ENCODE data around the gene RARRES2.

The RARRES2 gene

DNA sequence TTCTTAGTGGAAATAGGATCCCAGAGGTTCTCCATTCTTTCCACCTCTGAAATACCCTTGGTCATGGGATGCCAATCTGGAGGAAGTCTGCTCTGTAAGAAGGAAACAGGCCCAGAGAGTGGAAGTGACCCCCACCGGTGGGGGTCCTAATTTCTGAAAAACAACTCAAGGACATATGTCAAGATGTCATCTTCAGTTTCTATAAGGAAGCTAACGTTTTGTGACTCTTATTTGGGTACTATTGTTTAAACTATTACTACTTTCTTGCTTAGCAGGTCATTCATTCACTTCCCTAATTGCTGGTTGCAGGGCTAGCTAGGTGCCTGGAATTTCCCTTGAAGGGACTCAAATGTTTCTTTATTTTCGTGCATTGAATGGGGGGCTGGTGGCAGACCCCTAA is 35.8 kb upstream of the RARRES2 start:
- no peak for DNase-seq

DNA sequence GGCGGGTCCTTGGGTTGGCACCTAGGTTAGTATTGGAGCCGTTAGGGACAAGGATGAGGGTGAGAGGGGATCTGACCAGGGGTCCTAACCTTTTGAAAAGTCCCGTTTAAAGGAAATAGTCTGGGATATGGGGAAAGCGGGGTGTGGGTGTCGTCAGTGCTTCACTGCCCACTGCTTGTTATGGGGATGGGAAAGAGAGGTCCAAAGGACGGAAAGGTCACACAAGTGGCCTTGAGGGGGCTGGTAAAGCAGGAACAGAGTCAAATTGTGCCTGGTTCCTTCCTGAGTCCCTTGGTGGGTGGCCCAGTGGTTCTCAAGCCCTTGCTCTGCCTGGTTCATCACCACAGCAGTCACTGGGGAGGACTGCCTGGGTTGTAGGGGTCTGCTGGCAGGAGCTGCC is 35.1 kb upstream of the RARRES2 start:
- no peak for DNase-seq

DNA sequence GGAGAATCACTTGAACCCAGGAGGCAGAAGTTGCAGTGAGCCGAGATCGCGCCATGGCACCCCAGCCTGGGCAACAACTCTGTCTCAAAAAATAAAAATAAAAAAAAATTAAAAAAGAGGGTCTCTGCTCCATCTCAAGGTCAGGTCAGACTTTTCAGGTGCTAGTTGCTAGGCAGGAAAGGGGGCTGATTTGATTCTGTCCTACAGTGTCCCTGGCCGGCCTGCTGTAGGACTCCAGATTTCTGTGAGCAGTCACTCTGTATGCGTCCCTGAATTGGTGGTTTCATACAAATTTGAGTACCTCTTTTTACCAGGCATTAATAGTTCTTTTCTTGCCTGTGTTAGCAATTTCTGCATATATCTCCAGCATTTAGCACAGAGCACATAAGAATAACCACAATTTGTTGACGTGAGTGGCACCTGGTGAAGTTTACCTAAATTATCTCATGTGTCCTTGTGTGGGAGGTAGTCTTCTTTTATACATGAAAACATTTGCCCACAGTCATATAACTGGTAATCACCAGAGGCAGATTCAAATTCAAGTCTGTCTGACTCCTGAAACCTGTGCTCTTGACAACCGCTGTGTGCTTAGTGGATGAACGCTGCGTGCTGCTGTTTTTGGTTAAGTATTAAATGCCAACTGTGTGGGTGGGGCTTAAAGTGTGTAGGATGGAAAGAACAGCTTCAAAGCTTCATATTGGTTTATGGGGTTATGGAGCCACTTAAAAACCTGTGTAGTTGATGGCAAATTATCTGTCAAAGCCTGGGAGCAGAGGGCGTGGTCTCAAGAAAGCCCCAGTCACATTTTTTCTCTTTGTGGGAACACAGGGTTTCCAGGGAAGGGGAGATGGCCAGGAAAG is 34.5 kb upstream of the RARRES2 start:
- peak in 8 of 56 donors; percentile 15 to 48 (median 38) for DNase-seq

DNA sequence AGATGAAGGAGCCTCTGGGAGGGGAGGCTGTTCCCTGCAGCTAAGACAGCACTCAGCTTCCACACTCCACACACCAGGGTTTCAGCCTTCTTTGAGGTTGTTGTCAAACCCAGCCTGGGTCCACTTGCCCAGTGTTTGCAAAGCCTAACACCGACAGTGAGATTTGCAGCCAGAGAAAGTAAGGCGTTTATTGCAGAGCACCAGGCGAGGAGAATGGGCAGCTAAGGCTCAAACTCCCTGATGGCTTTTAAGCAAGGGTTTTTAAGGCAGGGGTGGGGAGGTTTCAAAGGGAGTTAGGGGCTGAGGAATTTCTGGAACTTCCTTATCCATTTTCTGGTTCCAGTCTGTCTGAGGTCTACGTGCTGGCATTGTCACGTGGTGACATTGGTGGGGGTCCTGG is 33.0 kb upstream of the RARRES2 start:
- DNase-seq, result no peak

DNA sequence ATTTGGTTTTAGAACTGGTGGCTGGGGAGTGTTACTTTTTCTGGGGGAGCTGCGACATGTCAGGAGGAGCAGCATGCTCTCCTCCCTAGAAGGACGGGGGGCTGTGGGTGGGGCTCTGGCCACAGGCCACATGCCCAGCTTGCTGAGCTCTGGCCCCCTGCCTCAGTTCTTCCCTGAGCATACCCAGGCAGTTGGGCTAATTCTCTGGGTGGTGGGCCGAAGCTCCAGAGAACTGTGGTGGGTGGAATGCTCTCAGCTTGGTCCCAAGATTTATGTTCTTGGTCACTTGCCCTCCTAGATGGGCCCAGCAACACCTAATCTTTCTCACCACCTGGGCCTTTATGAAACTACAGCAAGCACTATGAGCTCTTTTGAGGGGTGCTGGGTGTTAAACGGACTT is 32.6 kb upstream of the RARRES2 start:
- no peak for DNase-seq

DNA sequence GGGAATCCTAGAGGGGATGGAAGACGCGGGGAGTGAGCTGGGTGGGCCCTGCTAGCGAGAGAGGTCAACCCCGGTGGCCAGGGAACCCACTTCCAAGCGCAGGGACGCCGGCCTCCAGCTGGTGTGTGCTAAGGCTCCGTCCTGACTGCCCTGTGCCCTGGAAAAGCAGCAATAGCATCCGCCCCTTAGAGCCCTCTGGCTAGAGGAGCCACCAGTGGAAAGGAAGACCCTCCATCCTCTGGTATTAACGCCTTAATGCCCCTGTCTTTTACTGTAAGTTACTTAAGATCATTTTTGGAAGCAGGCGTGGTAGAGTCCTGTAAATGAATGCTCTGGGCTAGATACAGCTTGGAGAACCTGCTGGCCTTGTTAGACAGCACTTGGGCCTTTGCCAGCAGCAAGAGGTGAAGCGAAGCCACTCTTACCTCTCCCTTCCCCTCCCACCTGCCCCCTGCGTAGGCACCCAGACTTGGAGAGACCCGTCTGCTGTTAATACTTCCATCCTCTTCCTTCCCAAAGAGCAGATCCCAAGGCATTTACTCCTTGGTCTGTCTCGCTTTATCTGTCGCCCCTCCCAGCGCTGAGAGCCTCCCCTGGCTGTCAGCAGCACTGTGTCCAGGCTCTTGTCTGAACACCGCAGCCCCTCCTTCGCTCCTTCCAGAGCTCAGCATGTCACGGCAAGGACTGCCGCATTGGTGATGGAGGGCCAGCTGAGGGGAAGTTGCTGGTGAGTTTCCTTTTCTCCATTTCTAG is 31.8 kb upstream of the RARRES2 start:
- DNase-seq, result no peak

DNA sequence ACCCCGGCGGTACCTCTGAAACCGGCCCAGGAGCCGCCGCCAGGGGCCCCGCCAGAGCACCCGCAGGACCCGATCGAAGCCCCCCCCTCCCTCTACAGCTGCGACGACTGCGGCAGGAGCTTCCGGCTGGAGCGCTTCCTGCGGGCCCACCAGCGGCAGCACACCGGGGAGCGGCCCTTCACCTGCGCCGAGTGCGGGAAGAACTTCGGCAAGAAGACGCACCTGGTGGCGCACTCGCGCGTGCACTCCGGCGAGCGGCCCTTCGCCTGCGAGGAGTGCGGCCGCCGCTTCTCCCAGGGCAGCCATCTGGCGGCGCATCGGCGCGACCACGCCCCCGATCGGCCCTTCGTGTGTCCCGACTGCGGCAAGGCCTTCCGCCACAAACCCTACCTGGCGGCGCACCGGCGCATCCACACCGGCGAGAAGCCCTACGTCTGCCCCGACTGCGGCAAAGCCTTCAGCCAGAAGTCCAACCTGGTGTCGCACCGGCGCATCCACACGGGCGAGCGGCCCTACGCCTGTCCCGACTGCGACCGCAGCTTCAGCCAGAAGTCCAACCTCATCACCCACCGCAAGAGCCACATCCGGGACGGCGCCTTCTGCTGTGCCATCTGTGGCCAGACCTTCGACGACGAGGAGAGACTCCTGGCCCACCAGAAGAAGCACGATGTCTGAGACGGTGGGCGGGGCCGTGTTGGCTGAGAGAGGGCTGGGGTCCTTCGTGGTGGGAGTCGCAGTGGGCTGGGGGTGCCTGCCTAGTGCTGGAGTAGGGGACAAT is 31.0 kb upstream of the RARRES2 start:
- DNase-seq, result no peak

DNA sequence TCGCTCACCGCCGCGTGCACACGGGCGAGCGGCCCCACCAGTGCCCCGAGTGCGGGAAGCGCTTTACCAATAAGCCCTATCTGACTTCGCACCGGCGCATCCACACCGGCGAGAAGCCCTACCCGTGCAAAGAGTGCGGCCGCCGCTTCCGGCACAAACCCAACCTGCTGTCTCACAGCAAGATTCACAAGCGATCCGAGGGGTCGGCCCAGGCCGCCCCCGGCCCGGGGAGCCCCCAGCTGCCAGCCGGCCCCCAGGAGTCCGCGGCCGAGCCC is 30.5 kb upstream of the RARRES2 start:
- DNase-seq, result no peak

DNA sequence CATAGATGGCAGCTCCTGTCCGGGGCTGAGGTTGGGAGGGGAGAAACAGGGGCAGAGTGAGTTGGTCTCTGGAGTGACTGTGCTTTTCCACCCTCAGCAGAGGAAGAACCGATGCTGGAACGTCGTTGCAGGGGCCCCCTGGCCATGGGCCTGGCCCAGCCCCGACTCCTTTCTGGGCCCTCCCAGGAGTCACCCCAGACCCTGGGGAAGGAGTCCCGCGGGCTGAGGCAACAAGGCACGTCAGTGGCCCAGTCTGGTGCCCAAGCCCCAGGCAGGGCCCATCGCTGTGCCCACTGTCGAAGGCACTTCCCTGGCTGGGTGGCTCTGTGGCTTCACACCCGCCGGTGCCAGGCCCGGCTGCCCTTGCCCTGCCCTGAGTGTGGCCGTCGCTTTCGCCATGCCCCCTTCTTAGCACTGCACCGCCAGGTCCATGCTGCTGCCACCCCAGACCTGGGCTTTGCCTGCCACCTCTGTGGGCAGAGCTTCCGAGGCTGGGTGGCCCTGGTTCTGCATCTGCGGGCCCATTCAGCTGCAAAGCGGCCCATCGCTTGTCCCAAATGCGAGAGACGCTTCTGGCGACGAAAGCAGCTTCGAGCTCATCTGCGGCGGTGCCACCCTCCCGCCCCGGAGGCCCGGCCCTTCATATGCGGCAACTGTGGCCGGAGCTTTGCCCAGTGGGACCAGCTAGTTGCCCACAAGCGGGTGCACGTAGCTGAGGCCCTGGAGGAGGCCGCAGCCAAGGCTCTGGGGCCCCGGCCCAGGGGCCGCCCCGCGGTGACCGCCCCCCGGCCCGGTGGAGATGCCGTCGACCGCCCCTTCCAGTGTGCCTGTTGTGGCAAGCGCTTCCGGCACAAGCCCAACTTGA is 29.9 kb upstream of the RARRES2 start:
- DNase-seq, result no peak

DNA sequence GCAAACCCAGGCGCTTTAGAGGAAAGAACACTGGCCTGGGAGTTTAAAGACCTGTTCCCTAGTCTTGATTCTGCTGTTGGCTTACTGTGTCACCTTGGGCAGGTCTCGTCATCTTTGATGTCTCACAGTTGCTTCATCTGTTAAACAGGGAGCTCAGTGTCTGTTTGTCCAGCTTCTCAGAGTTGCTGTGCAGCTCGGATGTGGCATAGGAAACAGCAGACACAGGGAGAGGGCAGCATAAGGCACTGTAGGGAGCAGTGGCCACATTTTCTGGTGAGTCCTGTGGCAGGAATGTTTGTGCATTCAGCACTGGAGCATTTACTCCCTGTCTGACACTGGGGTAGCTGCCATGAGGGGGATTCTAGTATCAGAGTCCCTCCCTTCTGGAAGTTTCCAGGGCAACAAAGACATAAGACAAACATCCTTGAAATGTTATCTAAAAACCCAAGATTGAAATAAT is 29.2 kb upstream of the RARRES2 start:
- no peak for DNase-seq

DNA sequence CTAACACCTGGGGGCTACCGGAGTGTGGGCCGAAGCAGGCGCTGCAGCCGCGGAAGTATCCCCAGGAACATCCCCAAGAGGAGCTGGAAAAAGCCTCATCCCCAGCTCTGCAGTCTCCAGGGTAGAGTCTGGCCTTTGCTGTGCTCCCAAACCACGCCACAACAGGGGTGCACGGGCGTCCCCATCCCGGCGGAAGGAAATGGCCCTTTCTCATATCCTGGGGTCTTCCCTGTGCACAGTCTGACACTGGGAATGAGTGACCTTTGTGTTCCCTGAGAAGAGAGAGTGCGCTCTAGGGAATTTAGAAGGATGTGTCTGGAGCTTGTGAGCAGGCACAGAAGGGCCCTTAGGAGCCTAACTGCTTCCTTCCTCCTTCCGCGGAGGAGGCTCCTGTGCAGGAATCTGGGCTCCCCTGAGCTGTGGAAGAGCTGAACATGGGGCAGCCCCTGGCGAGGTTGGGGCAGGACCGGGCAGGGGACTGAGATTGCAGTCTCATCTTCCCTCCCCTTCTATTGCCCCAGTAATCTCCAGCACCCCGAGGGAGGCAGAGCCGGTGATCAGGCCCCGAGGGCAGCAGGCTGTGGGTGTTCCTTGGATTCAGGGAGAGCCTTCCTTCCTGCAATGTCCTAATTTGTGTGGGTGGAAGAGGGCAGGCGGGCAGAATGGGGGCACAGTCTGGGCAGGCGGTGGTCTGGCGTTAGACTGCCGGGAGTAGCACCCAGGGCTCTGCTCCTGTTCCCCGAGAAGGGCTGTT is 28.5 kb upstream of the RARRES2 start:
- DNase-seq, result peak in 1 of 56 donors; percentile 36

DNA sequence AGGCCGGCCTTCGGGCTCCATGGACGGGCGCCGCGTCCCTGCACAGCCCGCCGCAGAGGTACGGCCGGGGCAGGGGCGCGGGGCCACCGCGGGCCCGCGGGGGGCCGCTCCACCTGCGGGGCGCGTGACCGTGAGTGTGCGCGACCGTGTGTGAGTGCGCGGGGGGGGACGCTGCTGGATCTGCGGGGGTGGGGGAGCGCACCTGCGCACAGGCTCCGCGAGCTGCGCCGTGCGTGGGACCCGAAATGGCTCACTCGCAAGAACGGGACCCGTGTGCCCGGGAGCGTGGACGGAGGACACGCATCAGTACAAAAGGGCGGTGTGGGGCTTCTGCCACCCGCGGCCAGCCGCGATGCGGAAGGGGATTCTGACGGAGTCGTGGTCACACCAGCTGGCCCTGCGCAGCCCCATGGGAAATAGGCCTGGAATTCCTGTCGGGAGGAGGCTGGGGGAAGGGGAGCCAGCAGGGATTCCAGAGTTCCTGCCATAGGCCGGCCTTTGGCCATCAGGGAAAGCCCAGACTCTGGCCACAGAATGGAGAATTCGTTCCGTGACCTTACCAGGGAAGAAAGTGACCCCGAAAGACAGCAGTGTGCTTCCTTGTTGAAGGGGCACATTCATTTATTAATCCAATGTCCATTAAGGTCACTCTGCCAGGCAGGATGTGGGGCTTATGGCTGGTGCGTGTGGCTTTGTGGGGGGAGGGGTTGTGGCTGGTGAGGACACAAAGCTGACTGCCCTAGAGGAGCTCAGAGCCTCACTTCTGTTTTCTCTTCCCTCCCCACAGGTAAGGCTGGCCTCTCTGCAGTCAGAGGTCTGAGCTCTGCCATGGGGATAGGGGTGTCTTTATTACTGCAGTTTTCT is 27.7 kb upstream of the RARRES2 start:
- peak in 44 of 56 donors; percentile 22 to 87 (median 74) for DNase-seq

DNA sequence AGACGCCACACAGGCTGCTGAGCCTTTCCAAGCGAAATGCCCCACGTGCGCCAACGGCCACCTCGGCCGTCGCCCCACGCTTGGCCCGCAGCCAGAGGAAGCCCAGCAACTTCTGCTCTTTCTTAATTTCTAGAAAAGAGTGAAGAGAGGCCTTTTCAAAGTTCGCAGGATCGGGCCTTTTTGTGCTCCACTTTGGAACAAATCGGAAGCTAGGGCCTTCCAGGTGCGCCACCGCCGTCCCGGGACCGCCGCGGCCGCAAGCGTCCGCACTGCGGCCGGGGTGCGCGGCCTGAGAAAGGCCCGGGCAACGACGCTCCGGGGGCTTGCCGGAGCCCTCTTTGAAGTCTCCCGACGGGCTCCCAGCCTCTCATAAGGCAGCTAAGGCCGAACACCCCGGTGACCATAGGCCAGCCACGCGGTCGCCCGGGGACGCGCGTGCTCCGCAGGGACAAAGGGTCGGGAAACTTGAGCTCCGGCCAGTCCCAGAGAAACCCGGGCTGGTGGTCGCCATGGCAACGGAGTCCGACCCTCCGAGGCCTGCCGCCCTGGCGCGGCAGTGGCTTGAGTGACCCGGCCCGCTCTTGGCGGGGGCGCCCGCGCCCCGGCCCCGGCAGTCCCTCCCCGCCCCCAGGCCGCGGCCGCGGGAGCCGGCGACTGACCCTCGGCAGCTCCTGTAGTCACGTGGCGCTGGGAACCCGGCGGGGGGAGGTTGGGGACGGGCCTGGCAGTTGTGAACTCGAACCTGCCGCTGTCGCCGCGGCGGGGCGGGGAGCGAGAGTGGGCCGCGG is 26.9 kb upstream of the RARRES2 start, which contains the start of gene REPIN1:
TSS of gene REPIN1 (plus strand) at position 727 of the 788 bp plus-strand sequence. CDS start 890 bp downstream, outside the sequence.
- DNase-seq, result peak; percentile 42 to 96 (median 85)

DNA sequence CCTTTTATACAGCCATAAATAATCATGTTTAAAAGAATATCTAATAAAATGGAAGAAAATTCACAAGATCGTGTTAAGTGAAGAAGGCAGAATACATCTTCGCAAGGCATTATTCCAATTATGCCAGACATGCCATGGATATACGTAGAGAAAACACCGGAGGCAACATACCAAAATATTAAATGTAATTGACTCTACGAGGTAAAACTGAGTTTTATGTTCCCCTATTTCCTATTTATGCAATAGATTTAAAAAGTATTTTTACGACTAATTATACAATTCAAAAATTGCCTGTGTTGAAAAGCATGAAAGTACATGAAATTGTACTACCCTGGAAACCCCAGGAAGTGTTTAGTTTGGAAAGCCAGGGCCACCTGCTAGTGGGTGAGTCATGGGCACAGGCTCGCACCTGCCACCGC is 26.3 kb upstream of the RARRES2 start:
- DNase-seq, result no peak

DNA sequence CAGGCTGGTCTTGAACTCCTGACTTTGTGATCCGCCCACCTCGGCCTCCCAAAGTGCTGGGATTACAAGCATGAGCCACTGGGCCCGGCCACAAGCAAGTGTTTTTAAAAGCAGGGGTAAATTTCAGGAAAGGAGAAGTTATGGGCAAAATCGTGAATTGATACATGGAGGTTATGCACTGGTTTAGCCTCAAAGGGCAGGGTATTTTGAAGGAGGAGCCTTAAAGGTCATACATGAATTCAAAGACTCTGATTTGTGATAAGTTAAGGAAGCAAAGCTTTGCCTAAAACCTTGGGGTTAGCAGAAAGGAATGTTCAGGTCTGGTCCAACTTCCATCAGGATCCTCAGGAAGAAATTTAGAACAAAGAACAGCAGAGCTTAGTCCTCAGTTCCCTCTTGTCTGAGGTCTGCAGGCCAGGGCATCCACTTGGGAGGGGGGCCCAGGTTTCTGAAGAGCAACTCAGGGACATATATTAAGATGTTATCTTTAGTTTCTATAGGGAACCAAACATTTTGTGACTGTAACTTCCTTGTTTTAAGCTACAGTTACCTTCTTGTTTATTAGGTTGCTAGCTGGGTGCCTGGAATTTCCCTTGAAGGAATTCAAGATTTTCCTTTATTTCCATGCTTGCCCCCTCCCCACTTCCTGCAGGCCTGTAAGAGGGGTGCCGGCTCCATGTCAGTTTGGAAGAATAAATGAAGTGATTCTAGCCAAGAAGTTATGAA is 24.4 kb upstream of the RARRES2 start:
- DNase-seq, result no peak

DNA sequence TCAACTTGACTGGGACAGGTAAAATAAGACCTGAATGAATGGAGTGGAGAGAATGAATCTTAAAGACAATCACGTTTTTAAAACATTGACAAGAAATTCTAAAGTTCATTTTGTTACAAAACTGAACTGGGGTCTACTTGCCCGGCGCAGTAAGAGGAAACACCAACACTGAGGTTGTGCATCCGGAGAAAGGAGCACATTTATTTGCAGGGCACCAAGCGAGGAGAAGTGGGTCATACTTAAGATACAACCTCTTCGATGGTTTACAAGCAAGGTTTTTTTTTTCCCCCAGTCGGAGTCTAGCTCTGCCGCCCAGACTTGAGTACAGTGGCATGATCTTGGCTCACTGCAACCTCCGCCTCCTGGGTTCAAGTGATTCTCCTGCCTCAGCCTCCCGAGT is 23.8 kb upstream of the RARRES2 start:
- no peak for DNase-seq

DNA sequence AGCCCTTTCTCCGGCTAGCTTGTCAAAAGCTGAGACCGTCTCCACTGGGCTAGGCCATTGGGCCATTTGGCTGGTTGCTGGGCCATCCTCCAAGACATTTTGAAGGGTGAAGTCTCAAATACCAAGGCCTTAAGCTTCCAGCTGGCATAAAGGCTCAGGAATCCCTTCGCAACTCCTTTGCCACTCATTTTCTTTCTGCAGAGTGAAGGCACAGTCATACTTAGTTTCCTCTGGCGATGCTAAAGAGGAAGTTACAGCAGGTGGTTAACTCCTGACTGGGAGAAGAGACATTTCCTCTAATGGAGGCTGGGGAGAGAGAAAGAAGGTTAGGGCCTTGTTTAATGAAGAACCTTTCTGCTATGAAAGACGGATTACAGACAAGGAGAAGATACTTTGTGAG is 22.4 kb upstream of the RARRES2 start:
- no peak for DNase-seq

DNA sequence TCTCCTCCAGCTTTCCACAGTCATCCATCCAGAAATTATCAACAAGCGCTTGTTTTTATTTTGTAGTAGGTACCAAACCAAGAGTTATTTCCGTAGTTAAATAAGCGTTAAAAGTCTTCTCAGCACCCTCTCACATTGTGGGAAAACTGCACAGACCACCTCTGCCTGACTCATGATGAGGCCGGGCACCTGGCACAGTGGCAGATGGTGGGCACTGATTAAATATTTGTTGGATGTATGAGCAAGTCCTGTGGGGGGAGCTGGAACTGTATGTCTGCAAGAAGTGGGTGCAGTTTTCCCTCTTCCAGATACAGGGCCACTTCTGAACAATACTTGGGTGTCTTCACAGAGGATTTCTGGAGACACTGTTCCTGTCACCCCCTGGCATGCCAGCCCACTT is 21.9 kb upstream of the RARRES2 start:
- no peak for DNase-seq
